OCI-LY7 (cell line): Measurements from ENCODE around the gene PITPNM3. TPM values are rescaled to one million over a fixed set of nuclear protein-coding genes. Genes with fewer than 3 reads are reported as not detected.

ENCODE experiments used
- BruUV-seq: library from RNA; stranded (reverse); fragments of 400-500 nt; replicated peaks from 2 replicates; lab custom pipeline; 2021; lab: Mats Ljungman, UMichigan
- CTCF ChIA-PET: fragments of 300-600 bp; sonication (Branson Sonifier 250); formaldehyde crosslinking; loops from one replicate; lab custom pipeline; 2022; ENCODE audit warnings: antibody characterized with exemption; ENCODE audit not compliant: unreplicated experiment; lab: Charles Lee
- POLR2A ChIA-PET: fragments of 300-600 bp; sonication (Branson Sonifier 250); formaldehyde crosslinking; loops from one replicate; lab custom pipeline; 2022; ENCODE audit warnings: antibody characterized with exemption; lab: Charles Lee
- DNase-seq: peaks from one replicate; pipeline ENCODE4 v3.0.0-alpha.2; 2015; ENCODE audit warnings: low spot score
- H2AFZ ChIP-seq: fragments of 200-600 bp; sonication (generic), shearing (Covaris generic); 2 replicates; pipeline ENCODE4 v1.6.1; 2014; ENCODE audit warnings: mild to moderate bottlenecking, antibody characterized with exemption, low read length, moderate library complexity
- H3K27ac ChIP-seq: fragments of 200-600 bp; sonication (generic); 2 replicates; pipeline ENCODE4 v1.5.1; 2014; ENCODE audit warnings: mixed run types, low read depth, mild to moderate bottlenecking, moderate library complexity, low read length, inconsistent platforms; ENCODE audit not compliant: poor library complexity, severe bottlenecking
- H3K36me3 ChIP-seq: fragments of 200-600 bp; sonication (generic); 2 replicates; pipeline ENCODE4 v1.6.1; 2014; ENCODE audit warnings: mild to moderate bottlenecking, antibody characterized with exemption, low read length, moderate library complexity, mixed read lengths; ENCODE audit not compliant: insufficient read depth
- H3K4me1 ChIP-seq: fragments of 200-600 bp; sonication (generic); 2 replicates; pipeline ENCODE4 v1.5.1; 2014; ENCODE audit warnings: mild to moderate bottlenecking, low read length; ENCODE audit not compliant: insufficient read depth, poor library complexity, severe bottlenecking
- H3K4me2 ChIP-seq: fragments of 200-600 bp; sonication (generic); 2 replicates; pipeline ENCODE4 v1.6.1; 2014; ENCODE audit warnings: mild to moderate bottlenecking, low read length
- H3K4me3 ChIP-seq: fragments of 200-600 bp; sonication (generic); 2 replicates; pipeline ENCODE4 v1.5.1; 2014; ENCODE audit warnings: mild to moderate bottlenecking, low read depth, low read length; ENCODE audit not compliant: poor library complexity, severe bottlenecking
- H3K79me2 ChIP-seq: fragments of 200-600 bp; sonication (generic); 2 replicates; pipeline ENCODE4 v1.6.1; 2016; ENCODE audit warnings: low read depth, mild to moderate bottlenecking, low read length, moderate library complexity, mixed read lengths; ENCODE audit not compliant: insufficient read depth
- H3K9me2 ChIP-seq: fragments of 200-600 bp; sonication (generic); 2 replicates; pipeline ENCODE4 v1.6.1; 2016; ENCODE audit warnings: mild to moderate bottlenecking, low read length, mixed read lengths; ENCODE audit not compliant: insufficient read depth
- H3K9me3 ChIP-seq: fragments of 200-600 bp; sonication (generic); 2 replicates; pipeline ENCODE4 v1.6.1; 2014; ENCODE audit warnings: mild to moderate bottlenecking, mixed run types, low read length, mixed read lengths
- H4K20me1 ChIP-seq: fragments of 200-600 bp; sonication (generic); 2 replicates; pipeline ENCODE4 v1.6.1; 2014; ENCODE audit warnings: mild to moderate bottlenecking, antibody characterized with exemption, low read length, moderate library complexity, mixed read lengths; ENCODE audit not compliant: insufficient read depth
- CTCF ChIP-seq: fragments of 200-600 bp; sonication (generic); conservative IDR thresholded peaks from 2 replicates; pipeline ENCODE4 v1.5.1; 2014; ENCODE audit warnings: mild to moderate bottlenecking, antibody characterized with exemption, low read length, moderate library complexity, mixed read lengths
- EZH2phosphoT487 ChIP-seq: fragments of 200-600 bp; sonication (generic); IDR thresholded peaks from 2 replicates; pipeline ENCODE4 v1.6.1; 2018; ENCODE audit warnings: low read depth, borderline replicate concordance, mild to moderate bottlenecking, mixed run types, antibody characterized with exemption, low read length, moderate library complexity, mixed read lengths
- intact Hi-C: fragments of 100-400 bp; cut with micrococcal nuclease; formaldehyde crosslinking; loops from one replicate; pipeline ENCODE4 v1.10.0; 2022; ENCODE audit not compliant: unreplicated experiment
- total RNA-seq, 2 experiments: library from RNA; depleted of rRNA in 1 of 2; stranded (reverse); fragments of >200 nt in 1 of 2; shearing (Covaris generic) in 1 of 2; gene quantifications; 2 replicates each; pipeline ENCODE4 v1.2.3, GENCODE V29; 2014 to 2022

Gene PITPNM3
- total RNA-seq, 2 experiments from 2014 or later: 0.76 to 1.6 TPM

GRCh38 chr17:6517062-6517461 lies 39.3 kb downstream of the PITPNM3 start:
- CTCF ChIA-PET: no interaction called here
- Histone ChIP-seq H3K9me2 (no peaks in the 10 kb centered on the region), H3K4me3 (no peak overlapping the region), H3K27ac (no peak overlapping the region), H4K20me1 (no peaks in the 10 kb centered on the region), H3K9me3 (no peaks in the 10 kb centered on the region), H3K4me2 (no peak overlapping the region), H3K4me1 (peaks cover 5% of the 10 kb centered on the region), H3K79me2 (no peaks in the 10 kb centered on the region), H2AFZ (no peak overlapping the region), H3K36me3 (no peaks in the 10 kb centered on the region)
- POLR2A ChIA-PET: interaction anchor here (0.5 to 0.6 kb wide), 2 partner anchors 13 to 265 kb away, joined by 3 read pairs; no protein-coding TSS in a partner anchor
- no peak for DNase-seq
- BruUV-seq: no TSS peak
- TF ChIP-seq CTCF (no peak), EZH2phosphoT487 (no peak)
- intact Hi-C loops: no loop called here

- CTCF ChIA-PET: no interaction called here
- TF ChIP-seq CTCF (no peak), EZH2phosphoT487 (no peak)
- intact Hi-C loops: no loop called here
- POLR2A ChIA-PET: no interaction called here
- no peaks in the 10 kb centered on the region for H3K9me3 ChIP-seq
- DNase-seq: no peak
- H3K27ac ChIP-seq: no peak overlapping the region
- BruUV-seq: no TSS peak
- H3K4me3 ChIP-seq: no peak overlapping the region
- no peaks in the 10 kb centered on the region for H3K36me3 ChIP-seq
- no peak overlapping the region for H3K4me2 ChIP-seq
- no peak overlapping the region for H2AFZ ChIP-seq
- no peaks in the 10 kb centered on the region for H3K9me2 ChIP-seq
- no peaks in the 10 kb centered on the region for H3K4me1 ChIP-seq
- no peaks in the 10 kb centered on the region for H3K79me2 ChIP-seq
- no peaks in the 10 kb centered on the region for H4K20me1 ChIP-seq
Measured at GRCh38 chr17:6514371-6514770, 42.0 kb downstream of the PITPNM3 start.

GRCh38 chr17:6512552-6512951 lies 43.8 kb downstream of the PITPNM3 start:
- Histone ChIP-seq H3K36me3 (no peaks in the 10 kb centered on the region), H3K9me2 (no peaks in the 10 kb centered on the region), H4K20me1 (no peaks in the 10 kb centered on the region), H3K4me1 (no peaks in the 10 kb centered on the region), H3K4me2 (no peak overlapping the region), H3K27ac (no peak overlapping the region), H3K4me3 (no peak overlapping the region), H3K79me2 (no peaks in the 10 kb centered on the region), H3K9me3 (no peaks in the 10 kb centered on the region), H2AFZ (no peak overlapping the region)
- no TSS peak for BruUV-seq
- TF ChIP-seq CTCF (no peak), EZH2phosphoT487 (no peak)
- intact Hi-C loops: no loop called here
- CTCF ChIA-PET: no interaction called here
- no peak for DNase-seq
- POLR2A ChIA-PET: interaction anchor here (0.6 kb wide), 1 partner anchor 227 kb away, joined by 3 read pairs; no protein-coding TSS in a partner anchor
